Lower leg skin (tissue), 3 donors: ENCODE data around the gene PLBD2.

ENCODE experiments used
- CTCF ChIP-seq, 3 donors: fragments of 450-650 bp; IDR thresholded peaks; one replicate each; pipeline ENCODE4 v1.5.1; 2016; ENCODE audit warnings: antibody characterized with exemption in 3 of 3, mild to moderate bottlenecking in 3 of 3, moderate library complexity in 2 of 3
- POLR2A ChIP-seq, 2 donors: fragments of 450-650 bp; IDR thresholded peaks; one replicate each; pipeline ENCODE4 v1.6.1; 2016 to 2017; ENCODE audit warnings: antibody characterized with exemption in 2 of 2, mild to moderate bottlenecking in 1 of 2, moderate library complexity in 1 of 2

GRCh38 chr12:113397497-113398197 lies 39.3 kb downstream of the PLBD2 start:
- TF ChIP-seq CTCF (IDR thresholded peaks at IDR 0.05) = no peak
- TF ChIP-seq POLR2A (IDR thresholded peaks at IDR 0.05) = no peak
